OCI-LY3 (cell line): ENCODE results near the gene USP20.
A peak's percentile ranks its signal among the peaks of the same experiment; 100 is the strongest.

Source experiments
- H2AFZ ChIP-seq: fragments of 200-600, 300-600 bp; shearing (Covaris generic); 2 replicates; pipeline ENCODE4 v1.6.0; 2014; ENCODE audit warnings: antibody characterized with exemption, low read depth, low read length
- H3K27ac ChIP-seq: fragments of 200-600, 300-600 bp; sonication (generic); 2 replicates; pipeline ENCODE4 v1.5.1; 2014; ENCODE audit warnings: mild to moderate bottlenecking, low read length, moderate library complexity, mixed read lengths
- H3K27me3 ChIP-seq: fragments of 200-600, 300-600 bp; sonication (generic); 2 replicates; pipeline ENCODE4 v1.6.1; 2014; ENCODE audit warnings: low read depth, low read length, mixed read lengths
- H3K36me3 ChIP-seq: fragments of 200-600, 300-600 bp; sonication (generic); replicated peaks from 2 replicates; pipeline ENCODE3; 2014; ENCODE audit warnings: low read depth, low read length, mixed read lengths
- H3K4me1 ChIP-seq: fragments of 300-600, 200-600 bp; sonication (generic); 2 replicates; pipeline ENCODE4 v1.6.1; 2014; ENCODE audit warnings: low read length, mixed read lengths
- H3K4me2 ChIP-seq: fragments of 200-600, 300-600 bp; sonication (generic); 2 replicates; pipeline ENCODE4 v1.6.1; 2014; ENCODE audit warnings: low read length, mixed read lengths
- H3K4me3 ChIP-seq: fragments of 300-600, 200-600 bp; sonication (generic); 2 replicates; pipeline ENCODE4 v1.5.1; 2014; ENCODE audit warnings: antibody characterized with exemption, mild to moderate bottlenecking, low read length, moderate library complexity
- H3K79me2 ChIP-seq: fragments of 300-600, 200-600 bp; shearing (Covaris generic); 2 replicates; pipeline ENCODE4 v1.6.1; 2014; ENCODE audit warnings: mild to moderate bottlenecking, low read length, mixed read lengths
- H3K9ac ChIP-seq: fragments of 300-600, 200-600 bp; shearing (Covaris generic); 2 replicates; pipeline ENCODE4 v1.6.0; 2014; ENCODE audit warnings: mild to moderate bottlenecking, low read length, moderate library complexity
- H3K9me3 ChIP-seq: fragments of 200-600, 300-600 bp; shearing (Covaris generic); 2 replicates; pipeline ENCODE4 v1.6.1; 2014; ENCODE audit warnings: low read length, mixed read lengths; ENCODE audit not compliant: insufficient read depth
- H4K20me1 ChIP-seq: fragments of 200-600, 300-600 bp; sonication (generic); 2 replicates; pipeline ENCODE4 v1.6.1; 2016; ENCODE audit warnings: low read length, mixed read lengths; ENCODE audit not compliant: insufficient read depth
- EZH2phosphoT487 ChIP-seq: fragments of 200-600 bp; shearing (Covaris generic); IDR thresholded peaks from 2 replicates; pipeline ENCODE4 v1.6.1; 2018; ENCODE audit warnings: antibody characterized with exemption, mixed run types, low read depth
- TF ChIP-seq, protein P1 (sequence below): fragments of 200-600, 300-600 bp; sonication (generic); IDR thresholded peaks from 2 replicates; pipeline ENCODE4 v1.5.1; 2014; ENCODE audit warnings: antibody characterized with exemption, low read length, low read depth

The USP20 gene

GRCh38 chr9:129815278-129815677 is 20.0 kb upstream of the USP20 start:
- Histone ChIP-seq H3K36me3 (peaks cover 59% of the 10 kb centered on the region), H3K27me3 (no peaks in the 10 kb centered on the region), H4K20me1 (no peaks in the 10 kb centered on the region)

GRCh38 chr9:129816501-129817435 is 18.5 kb upstream of the USP20 start:
- H3K79me2 ChIP-seq: peaks cover 5% of the 10 kb centered on the region; the same call in 1 of the 2 replicates
- H3K36me3 ChIP-seq: peaks cover 60% of the 10 kb centered on the region
- H3K4me3 ChIP-seq: no peak overlapping the region
- TF ChIP-seq EZH2phosphoT487: no peak
- TF ChIP-seq, protein P1, sequence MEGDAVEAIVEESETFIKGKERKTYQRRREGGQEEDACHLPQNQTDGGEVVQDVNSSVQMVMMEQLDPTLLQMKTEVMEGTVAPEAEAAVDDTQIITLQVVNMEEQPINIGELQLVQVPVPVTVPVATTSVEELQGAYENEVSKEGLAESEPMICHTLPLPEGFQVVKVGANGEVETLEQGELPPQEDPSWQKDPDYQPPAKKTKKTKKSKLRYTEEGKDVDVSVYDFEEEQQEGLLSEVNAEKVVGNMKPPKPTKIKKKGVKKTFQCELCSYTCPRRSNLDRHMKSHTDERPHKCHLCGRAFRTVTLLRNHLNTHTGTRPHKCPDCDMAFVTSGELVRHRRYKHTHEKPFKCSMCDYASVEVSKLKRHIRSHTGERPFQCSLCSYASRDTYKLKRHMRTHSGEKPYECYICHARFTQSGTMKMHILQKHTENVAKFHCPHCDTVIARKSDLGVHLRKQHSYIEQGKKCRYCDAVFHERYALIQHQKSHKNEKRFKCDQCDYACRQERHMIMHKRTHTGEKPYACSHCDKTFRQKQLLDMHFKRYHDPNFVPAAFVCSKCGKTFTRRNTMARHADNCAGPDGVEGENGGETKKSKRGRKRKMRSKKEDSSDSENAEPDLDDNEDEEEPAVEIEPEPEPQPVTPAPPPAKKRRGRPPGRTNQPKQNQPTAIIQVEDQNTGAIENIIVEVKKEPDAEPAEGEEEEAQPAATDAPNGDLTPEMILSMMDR: no peak
- no peaks in the 10 kb centered on the region for H3K9me3 ChIP-seq
- no peaks in the 10 kb centered on the region for H3K4me1 ChIP-seq
- no peak overlapping the region for H3K9ac ChIP-seq
- H2AFZ ChIP-seq: no peak overlapping the region
- H4K20me1 ChIP-seq: no peaks in the 10 kb centered on the region
- no peak overlapping the region for H3K27ac ChIP-seq
- no peaks in the 10 kb centered on the region for H3K27me3 ChIP-seq
- no peak overlapping the region for H3K4me2 ChIP-seq

More at GRCh38 chr9:129815278-129815677, 20.0 kb upstream of the USP20 start:
- Histone ChIP-seq H3K9me3 (no peaks in the 10 kb centered on the region), H3K4me1 (no peaks in the 10 kb centered on the region), H2AFZ (no peak overlapping the region), H3K27ac (no peak overlapping the region), H3K4me2 (no peak overlapping the region), H3K79me2 (no peaks in the 10 kb centered on the region; the same call in 1 of the 2 replicates), H3K4me3 (no peak overlapping the region), H3K9ac (no peak overlapping the region)
- TF ChIP-seq, protein P1: no peak
- no peak for TF ChIP-seq EZH2phosphoT487

- H3K79me2 ChIP-seq: peaks cover 26% of the 10 kb centered on the region
- H3K9me3 ChIP-seq: no peaks in the 10 kb centered on the region
- H3K27me3 ChIP-seq: no peaks in the 10 kb centered on the region
- H3K4me1 ChIP-seq: no peaks in the 10 kb centered on the region; the same call in 1 of the 2 replicates
- H4K20me1 ChIP-seq: no peaks in the 10 kb centered on the region
- 0 out of 2 replicates have a peak overlapping the region, but pooled peaks have one; percentile 24 for H3K27ac ChIP-seq
- peak overlapping the region; percentile 89 for H3K9ac ChIP-seq
- peak overlapping the region; percentile 99 for H3K4me2 ChIP-seq
- TF ChIP-seq, protein P1: no peak
- TF ChIP-seq EZH2phosphoT487: no peak
- no peak overlapping the region for H2AFZ ChIP-seq
- H3K36me3 ChIP-seq: peaks cover 24% of the 10 kb centered on the region
- H3K4me3 ChIP-seq: peak overlapping the region; percentile 93
Observed at GRCh38 chr9:129822898-129823541, 12.2 kb upstream of the USP20 start.

- Histone ChIP-seq H2AFZ (no peak overlapping the region; the same call in 1 of the 2 replicates), H3K9me3 (no peaks in the 10 kb centered on the region), H3K27me3 (no peaks in the 10 kb centered on the region), H3K4me2 (peak overlapping the region; percentile 99), H3K9ac (peak overlapping the region; percentile 89), H4K20me1 (no peaks in the 10 kb centered on the region), H3K36me3 (peaks cover 20% of the 10 kb centered on the region), H3K4me1 (no peaks in the 10 kb centered on the region; the same call in 1 of the 2 replicates), H3K79me2 (peaks cover 26% of the 10 kb centered on the region), H3K27ac (peak overlapping the region; percentile 45; the same call in 1 of the 2 replicates), H3K4me3 (peak overlapping the region; percentile 93)
- TF ChIP-seq, protein P1: no peak
- no peak for TF ChIP-seq EZH2phosphoT487
Observed at GRCh38 chr9:129823542-129823934, 11.7 kb upstream of the USP20 start.
